Lung (tissue), 12 donors: ENCODE measurements around the gene BATF. TPM values are rescaled to one million over a fixed set of nuclear protein-coding genes. Genes with fewer than 3 reads are reported as not detected.

Experiments used
- ATAC-seq: fragments of 200-7000 bp; cut with Tn5 transposase; one replicate; pipeline ENCODE4 v1.9.1; 2020; ENCODE audit warnings: moderate number of reproducible peaks; ENCODE audit not compliant: insufficient read depth, low FRiP score
- DNase-seq, 3 donors: peaks; one replicate each; pipeline ENCODE4 v3.0.0-alpha.2; 2013 to 2017
- H3K27ac ChIP-seq, 2 donors: one replicate each; pipeline ENCODE4 v1.5.1; 2013; ENCODE audit warnings: mild to moderate bottlenecking in 2 of 2, moderate library complexity in 2 of 2, control low read depth in 1 of 2, inconsistent platforms in 1 of 2, low read depth in 1 of 2, low read length in 1 of 2
- H3K27me3 ChIP-seq, 3 donors: one replicate each; pipeline ENCODE4 v1.5.1; 2013; ENCODE audit warnings: low read length in 2 of 3; ENCODE audit not compliant: control insufficient read depth in 3 of 3, insufficient read depth in 3 of 3
- H3K36me3 ChIP-seq, 4 donors: one replicate each; pipeline ENCODE4 v1.5.1; 2013; ENCODE audit warnings: low read length in 4 of 4, mild to moderate bottlenecking in 1 of 4, moderate library complexity in 1 of 4; ENCODE audit not compliant: control insufficient read depth in 4 of 4, insufficient read depth in 4 of 4
- H3K4me1 ChIP-seq, 5 donors: one replicate each; pipeline ENCODE4 v1.5.1; 2013; ENCODE audit warnings: low read length in 5 of 5, mild to moderate bottlenecking in 2 of 5, moderate library complexity in 1 of 5; ENCODE audit not compliant: control insufficient read depth in 5 of 5, insufficient read depth in 5 of 5
- H3K4me3 ChIP-seq: one replicate; pipeline ENCODE4 v1.5.1; 2013; ENCODE audit warnings: mild to moderate bottlenecking, control low read depth, moderate library complexity
- H3K9ac ChIP-seq, 2 donors: one replicate each; pipeline ENCODE4 v1.5.1; 2013; ENCODE audit warnings: low read length in 2 of 2, control low read depth in 1 of 2; ENCODE audit not compliant: insufficient read depth in 1 of 2
- H3K9me3 ChIP-seq, 4 donors: one replicate each; pipeline ENCODE4 v1.5.1; 2013; ENCODE audit warnings: low read length in 3 of 4, mild to moderate bottlenecking in 1 of 4, moderate library complexity in 1 of 4; ENCODE audit not compliant: control insufficient read depth in 4 of 4, insufficient read depth in 3 of 4
- CTCF ChIP-seq: IDR thresholded peaks from 2 replicates; pipeline ENCODE4 v1.5.1; 2012; ENCODE audit warnings: mild to moderate bottlenecking; ENCODE audit errors: control extremely low read depth, extremely low read depth
- WGBS, 2 donors: extraction: QIAGEN DNeasy Blood & Tissue Kit; methylation state at CpG; one replicate each; pipeline ENCODE4 v1.1.7; 2013; 5-methylcytosine and 5-hydroxymethylcytosine counted together
- polyA plus RNA-seq, 2 donors: library from polyadenylated mRNA; stranded (reverse); fragments of 200-250 nt; gene quantifications; one replicate each; pipeline ENCODE4 v1.2.1, GENCODE V29; 2013
- total RNA-seq, 2 donors: library from RNA; depleted of rRNA in 1 of 2; stranded (reverse); fragments of >200 nt in 1 of 2; gene quantifications; one replicate each; pipeline ENCODE4 v1.2.1, GENCODE V29; 2014 to 2021
- donor health status: control.
- donor health status: control.
- donor health status: Bipolar disorder and iron deficiency.
- donor health status: healthy.
- donor health status: DM: yes; HTN: yes; CAD: no.

Gene BATF
- total and polyA plus RNA-seq, 4 donors, result 7.4 to 74.3 (median 11.7) TPM

- WGBS, 2 donors, result 93 to 95% methylated on average over 1 of the region's 1 CpG
- TF ChIP-seq CTCF, result no peak
- H3K27me3 ChIP-seq, result no peaks in the 10 kb centered on the region
These were observed 11.7 kb upstream of the BATF start for GRCh38 chr14:75510547-75510946.

GRCh38 chr14:75511201-75511600 is 11.1 kb upstream of the BATF start:
- no peak for TF ChIP-seq CTCF
- ATAC-seq, result no peak
- H3K9ac ChIP-seq, result no peak overlapping the region

More at GRCh38 chr14:75510547-75510946, 11.7 kb upstream of the BATF start:
- no peak overlapping the region for H3K27ac ChIP-seq
- no peak overlapping the region for H3K9ac ChIP-seq
- no peak for DNase-seq
- H3K9me3 ChIP-seq, result peaks cover 0 to 8% (median 5%) of the 10 kb centered on the region in 4 donors
- ATAC-seq, result no peak
- H3K4me3 ChIP-seq, result no peak overlapping the region
- no peaks in the 10 kb centered on the region for H3K36me3 ChIP-seq
- H3K4me1 ChIP-seq, result peaks cover 0 to 8% (median under 1%) of the 10 kb centered on the region in 5 donors

GRCh38 chr14:75513911-75514672 is 8.2 kb upstream of the BATF start:
- Histone ChIP-seq H3K36me3 (no peaks in the 10 kb centered on the region), H3K4me1 (peaks cover 0 to 10% (median 4%) of the 10 kb centered on the region in 5 donors), H3K9me3 (peaks cover 0 to 5% (median 5%) of the 10 kb centered on the region in 4 donors), H3K27me3 (no peaks in the 10 kb centered on the region), H3K27ac (no peak overlapping the region), H3K4me3 (no peak overlapping the region), H3K9ac (no peak overlapping the region)
- WGBS, 2 donors, result 75 to 87% methylated on average over 12 of the region's 12 CpGs
- TF ChIP-seq CTCF, result no peak
- ATAC-seq (peak; percentile 53), DNase-seq (no peak)

More at GRCh38 chr14:75511201-75511600, 11.1 kb upstream of the BATF start:
- Histone ChIP-seq H3K9me3 (peaks cover 0 to 8% (median 5%) of the 10 kb centered on the region in 4 donors), H3K27me3 (no peaks in the 10 kb centered on the region), H3K4me1 (peaks cover 0 to 10% (median 4%) of the 10 kb centered on the region in 5 donors), H3K4me3 (no peak overlapping the region), H3K27ac (no peak overlapping the region), H3K36me3 (no peaks in the 10 kb centered on the region)
- DNase-seq, result no peak
